ENCODE results near the gene EXOC6B.

Gene EXOC6B

DNA sequence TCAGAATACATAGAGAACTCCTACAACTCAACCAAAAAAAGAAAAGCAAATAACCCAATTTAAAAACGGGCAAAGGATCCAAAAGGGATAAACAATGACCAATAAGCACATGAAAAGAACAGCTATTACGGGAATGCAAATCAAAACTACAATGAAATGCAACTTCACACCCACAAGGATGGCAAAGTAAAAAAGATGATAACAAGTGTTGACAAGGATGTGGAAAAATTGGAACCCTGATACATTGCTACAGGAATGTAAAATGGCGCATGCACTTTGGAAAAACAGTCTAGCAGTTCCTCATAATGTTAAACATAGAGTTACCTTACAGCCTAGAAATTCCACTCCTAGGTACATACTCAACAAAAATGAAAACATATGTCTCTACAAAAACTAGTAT lies 4.7 kb downstream of the EXOC6B start:
- H3K27me3 ChIP-seq (ENCODE audit: insufficient read depth, insufficient read length), result no peaks in the 10 kb centered on the region
- H3K9ac ChIP-seq (ENCODE audit: insufficient read length, low read depth), result no peak overlapping the region

DNA sequence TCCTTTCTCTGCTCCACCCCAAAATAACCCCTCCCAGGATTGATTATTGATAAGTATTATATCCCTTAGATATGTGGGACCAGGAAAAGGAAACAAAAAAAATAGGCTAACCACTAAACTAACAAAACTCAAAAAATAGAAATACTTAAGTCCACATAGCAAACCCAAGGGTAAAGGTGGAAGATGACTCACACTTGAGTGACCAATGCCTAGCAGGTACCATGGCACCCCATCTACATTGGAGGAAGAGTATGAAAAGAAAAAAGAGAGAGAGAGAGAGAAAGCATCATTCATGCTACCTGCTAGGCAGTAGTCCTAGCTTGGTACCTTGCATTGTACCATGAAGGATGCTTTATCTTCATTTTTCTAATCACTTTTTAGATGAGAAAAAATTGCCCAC lies 6.3 kb downstream of the EXOC6B start:
- DNase-seq (ENCODE audit: low read depth, low spot score), result no peak
- Histone ChIP-seq H3K9ac (ENCODE audit: insufficient read length, low read depth) (no peak overlapping the region), H3K9me3 (ENCODE audit: insufficient read depth, low read length) (no peaks in the 10 kb centered on the region), H3K4me1 (ENCODE audit: insufficient read depth, insufficient read length) (no peaks in the 10 kb centered on the region), H3K27me3 (ENCODE audit: insufficient read depth, insufficient read length) (no peaks in the 10 kb centered on the region), H3K36me3 (ENCODE audit: insufficient read depth, insufficient read length, low read length) (no peaks in the 10 kb centered on the region), H3K4me3 (ENCODE audit: insufficient read length, low read depth) (no peak overlapping the region)
- TF ChIP-seq YY1 (IDR thresholded peaks at IDR 0.05; ENCODE audit: insufficient read depth, insufficient read length) (no peak), ZNF274 (IDR thresholded peaks at IDR 0.05; ENCODE audit: low read depth, low read length) (no peak), SUZ12 (IDR thresholded peaks at IDR 0.05; ENCODE audit: extremely low read depth, insufficient read depth, insufficient read length) (no peak)

More for the DNA sequence above, 4.7 kb downstream of the EXOC6B start:
- H3K4me3 ChIP-seq (ENCODE audit: insufficient read length, low read depth), result no peak overlapping the region
- TF ChIP-seq YY1 (IDR thresholded peaks at IDR 0.05; ENCODE audit: insufficient read depth, insufficient read length) (no peak), SUZ12 (IDR thresholded peaks at IDR 0.05; ENCODE audit: extremely low read depth, insufficient read depth, insufficient read length) (no peak), ZNF274 (IDR thresholded peaks at IDR 0.05; ENCODE audit: low read depth, low read length) (no peak)
- H3K9me3 ChIP-seq (ENCODE audit: insufficient read depth, low read length), result no peaks in the 10 kb centered on the region
- no peaks in the 10 kb centered on the region for H3K4me1 ChIP-seq (ENCODE audit: insufficient read depth, insufficient read length)
- no peaks in the 10 kb centered on the region for H3K36me3 ChIP-seq (ENCODE audit: insufficient read depth, insufficient read length, low read length)
- DNase-seq (ENCODE audit: low read depth, low spot score), result no peak

DNA sequence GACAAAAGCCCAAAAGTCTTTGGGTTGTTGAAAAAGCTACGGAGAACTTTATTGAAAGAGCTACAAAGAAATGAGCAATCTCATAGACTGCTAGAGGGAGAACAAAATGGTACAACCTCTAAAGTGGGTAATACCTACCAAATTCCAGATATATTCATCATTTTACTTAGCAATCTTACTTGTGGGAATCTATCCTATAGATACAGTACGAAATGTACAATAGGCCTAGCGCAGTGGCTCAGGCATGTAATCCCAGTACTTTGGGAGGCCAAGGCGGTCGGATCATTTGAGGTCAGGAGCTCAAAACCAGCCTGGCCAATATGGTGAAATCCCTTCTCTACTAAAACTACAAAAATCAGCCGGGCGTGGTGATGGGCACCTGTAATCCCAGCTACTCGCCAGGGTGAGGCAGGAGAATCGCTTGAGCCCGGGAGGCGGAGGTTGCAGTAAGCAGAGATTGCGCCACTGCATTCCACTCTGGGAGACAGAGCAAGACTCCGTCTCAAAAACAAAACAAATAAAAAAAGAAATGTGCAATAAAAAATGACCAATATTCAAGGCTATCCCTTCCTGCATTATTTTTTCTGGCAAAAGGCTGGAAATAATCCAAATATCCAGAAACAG lies 10.1 kb downstream of the EXOC6B start:
- TF ChIP-seq YY1 (IDR thresholded peaks at IDR 0.05; ENCODE audit: insufficient read depth, insufficient read length) (no peak), ZNF274 (IDR thresholded peaks at IDR 0.05; ENCODE audit: low read depth, low read length) (no peak)
- Histone ChIP-seq H3K9ac (ENCODE audit: insufficient read length, low read depth) (no peak overlapping the region), H3K4me1 (ENCODE audit: insufficient read depth, insufficient read length) (no peaks in the 10 kb centered on the region), H3K4me3 (ENCODE audit: insufficient read length, low read depth) (no peak overlapping the region), H3K9me3 (ENCODE audit: insufficient read depth, low read length) (0 out of 2 replicates have a peak, but pooled peaks cover under 1% of the 10 kb centered on the region), H3K27me3 (ENCODE audit: insufficient read depth, insufficient read length) (no peaks in the 10 kb centered on the region), H3K36me3 (ENCODE audit: insufficient read depth, insufficient read length, low read length) (peaks cover 2% of the 10 kb centered on the region)
- no peak for DNase-seq (ENCODE audit: low read depth, low spot score)

DNA sequence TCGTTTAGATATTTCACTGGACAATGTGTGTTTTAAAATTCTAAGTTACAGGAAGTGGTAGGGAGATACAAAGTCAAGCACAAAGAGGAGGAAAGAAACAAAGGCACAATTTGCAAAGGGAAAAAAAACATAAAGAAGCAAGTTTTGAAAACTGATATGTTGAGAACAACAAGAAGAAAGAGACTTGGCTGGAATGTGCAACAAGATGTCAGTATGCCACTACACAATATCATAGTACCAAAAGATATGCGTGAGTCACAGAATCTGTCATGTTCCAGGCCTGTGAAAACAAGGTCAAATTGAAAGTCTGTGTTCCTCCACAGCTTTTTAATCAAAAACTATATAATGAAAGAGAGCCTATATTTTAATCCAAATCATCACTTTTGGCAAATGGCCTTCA lies 12.0 kb downstream of the EXOC6B start:
- Histone ChIP-seq H3K4me3 (ENCODE audit: insufficient read length, low read depth) (no peak overlapping the region), H3K36me3 (ENCODE audit: insufficient read depth, insufficient read length, low read length) (peaks cover 4% of the 10 kb centered on the region), H3K9ac (ENCODE audit: insufficient read length, low read depth) (no peak overlapping the region), H3K27me3 (ENCODE audit: insufficient read depth, insufficient read length) (no peaks in the 10 kb centered on the region), H3K9me3 (ENCODE audit: insufficient read depth, low read length) (peaks cover 17% of the 10 kb centered on the region; the same call in 1 of the 2 replicates), H3K4me1 (ENCODE audit: insufficient read depth, insufficient read length) (no peaks in the 10 kb centered on the region)
- TF ChIP-seq SUZ12 (IDR thresholded peaks at IDR 0.05; ENCODE audit: extremely low read depth, insufficient read depth, insufficient read length), result no peak
- no peak for DNase-seq (ENCODE audit: low read depth, low spot score)

DNA sequence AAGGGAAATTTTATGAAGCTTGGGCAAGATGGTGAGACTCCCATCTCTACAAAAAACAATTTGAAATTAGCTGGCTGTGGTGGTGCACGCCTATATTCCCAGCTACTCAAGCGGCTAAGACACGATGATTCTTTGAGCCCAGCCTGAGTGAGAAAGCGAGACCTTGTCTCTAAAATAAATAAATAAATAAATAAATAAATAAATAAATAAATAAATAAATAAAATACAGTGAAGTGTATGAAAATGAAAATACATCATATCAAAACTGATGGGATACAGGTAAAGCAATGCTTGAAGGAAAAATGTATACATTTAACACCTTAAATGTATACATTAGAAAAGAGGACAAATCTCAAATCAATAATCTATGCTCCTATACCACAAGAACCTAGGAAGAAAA lies 15.7 kb downstream of the EXOC6B start:
- DNase-seq (ENCODE audit: low read depth, low spot score), result no peak
- no peak overlapping the region for H3K4me3 ChIP-seq (ENCODE audit: insufficient read length, low read depth)
- peaks cover 4% of the 10 kb centered on the region for H3K36me3 ChIP-seq (ENCODE audit: insufficient read depth, insufficient read length, low read length)
- no peaks in the 10 kb centered on the region for H3K4me1 ChIP-seq (ENCODE audit: insufficient read depth, insufficient read length)
- H3K27me3 ChIP-seq (ENCODE audit: insufficient read depth, insufficient read length), result no peaks in the 10 kb centered on the region
- H3K9me3 ChIP-seq (ENCODE audit: insufficient read depth, low read length), result peaks cover 19% of the 10 kb centered on the region; the same call in 1 of the 2 replicates
- H3K9ac ChIP-seq (ENCODE audit: insufficient read length, low read depth), result no peak overlapping the region
- no peak for TF ChIP-seq ZNF274 (IDR thresholded peaks at IDR 0.05; ENCODE audit: low read depth, low read length)
- no peak for TF ChIP-seq SUZ12 (IDR thresholded peaks at IDR 0.05; ENCODE audit: extremely low read depth, insufficient read depth, insufficient read length)

DNA sequence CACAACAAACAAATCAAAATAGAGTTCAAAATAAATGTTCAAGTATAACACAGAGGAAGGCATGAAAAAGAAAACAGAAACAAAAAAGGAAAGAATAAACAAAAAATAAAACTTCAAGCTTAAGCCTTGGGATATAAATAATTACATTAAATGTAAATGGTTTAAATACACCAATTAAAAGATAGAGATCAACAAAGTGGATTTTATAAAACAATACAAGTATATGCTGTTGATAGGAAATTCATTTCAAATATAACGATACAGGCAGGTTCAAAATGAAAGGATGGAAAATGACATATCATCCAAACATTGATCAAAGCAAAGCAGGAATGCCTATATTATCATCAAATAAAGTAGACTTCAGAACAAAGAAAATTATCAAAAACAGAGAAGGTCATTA lies 16.7 kb downstream of the EXOC6B start:
- no peak for TF ChIP-seq YY1 (IDR thresholded peaks at IDR 0.05; ENCODE audit: insufficient read depth, insufficient read length)
- TF ChIP-seq SUZ12 (IDR thresholded peaks at IDR 0.05; ENCODE audit: extremely low read depth, insufficient read depth, insufficient read length), result no peak
- no peak for TF ChIP-seq ZNF274 (IDR thresholded peaks at IDR 0.05; ENCODE audit: low read depth, low read length)
- no peaks in the 10 kb centered on the region for H3K27me3 ChIP-seq (ENCODE audit: insufficient read depth, insufficient read length)
- no peaks in the 10 kb centered on the region for H3K4me1 ChIP-seq (ENCODE audit: insufficient read depth, insufficient read length)
- DNase-seq (ENCODE audit: low read depth, low spot score), result no peak
- H3K4me3 ChIP-seq (ENCODE audit: insufficient read length, low read depth), result no peak overlapping the region
- H3K9ac ChIP-seq (ENCODE audit: insufficient read length, low read depth), result no peak overlapping the region
- H3K36me3 ChIP-seq (ENCODE audit: insufficient read depth, insufficient read length, low read length), result peaks cover 4% of the 10 kb centered on the region
- peaks cover 19% of the 10 kb centered on the region; the same call in 1 of the 2 replicates for H3K9me3 ChIP-seq (ENCODE audit: insufficient read depth, low read length)

DNA sequence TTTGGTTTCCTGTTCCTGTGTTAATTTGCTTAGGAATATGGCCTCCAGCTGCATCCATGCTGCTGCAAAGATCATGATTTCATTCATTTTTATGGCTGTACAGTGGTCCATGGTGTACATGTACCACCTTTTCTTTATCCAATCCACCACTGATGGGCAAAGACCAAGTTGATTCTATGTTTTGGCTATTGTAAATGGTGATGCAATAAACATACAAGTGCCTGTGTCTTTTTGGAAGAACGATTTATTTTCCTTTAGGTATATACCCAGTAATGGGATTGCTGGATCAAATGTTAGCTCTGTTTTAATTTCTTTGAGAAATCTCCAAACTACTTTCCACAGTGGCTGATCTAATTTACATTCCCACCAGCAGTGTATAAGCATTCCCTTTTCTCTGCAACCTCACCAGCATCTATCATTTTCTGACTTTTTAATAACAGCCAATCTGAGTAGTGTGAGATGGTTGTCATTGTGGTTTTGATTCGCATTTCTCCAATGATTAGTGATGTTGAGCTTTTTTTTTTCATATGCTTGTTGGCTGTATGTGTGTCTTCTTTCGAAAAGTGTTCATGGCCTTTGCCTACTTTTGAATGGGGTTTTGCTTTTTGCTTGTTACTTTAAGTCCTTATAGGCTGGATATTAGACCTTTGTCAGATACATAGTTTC lies 19.4 kb downstream of the EXOC6B start:
- H3K4me3 ChIP-seq (ENCODE audit: insufficient read length, low read depth), result no peak overlapping the region
- no peaks in the 10 kb centered on the region for H3K4me1 ChIP-seq (ENCODE audit: insufficient read depth, insufficient read length)
- no peak overlapping the region for H3K9ac ChIP-seq (ENCODE audit: insufficient read length, low read depth)
- peaks cover 19% of the 10 kb centered on the region; the same call in 1 of the 2 replicates for H3K9me3 ChIP-seq (ENCODE audit: insufficient read depth, low read length)
- peaks cover 4% of the 10 kb centered on the region for H3K36me3 ChIP-seq (ENCODE audit: insufficient read depth, insufficient read length, low read length)
- DNase-seq (ENCODE audit: low read depth, low spot score), result no peak
- H3K27me3 ChIP-seq (ENCODE audit: insufficient read depth, insufficient read length), result no peaks in the 10 kb centered on the region
- TF ChIP-seq YY1 (IDR thresholded peaks at IDR 0.05; ENCODE audit: insufficient read depth, insufficient read length), result no peak
- TF ChIP-seq ZNF274 (IDR thresholded peaks at IDR 0.05; ENCODE audit: low read depth, low read length), result no peak

Measured in NT2/D1 (cell line).